Measurements from ENCODE around the gene GOLGA3.

The GOLGA3 gene

GRCh38 chr12:132771126-132771838 lies 57.4 kb downstream of the GOLGA3 start:
- TF ChIP-seq TCF12 (IDR thresholded peaks at IDR 0.05; ENCODE audit: low read depth) (no peak), YY1 (IDR thresholded peaks at IDR 0.05; ENCODE audit: low read depth) (no peak), NFIC (IDR thresholded peaks at IDR 0.05) (no peak), EP300 (IDR thresholded peaks at IDR 0.05; ENCODE audit: borderline replicate concordance) (no peak), CREB1 (IDR thresholded peaks at IDR 0.05; ENCODE audit: low read depth) (no peak), ZBTB7A (IDR thresholded peaks at IDR 0.05; ENCODE audit: low read depth) (no peak), TEAD4 (IDR thresholded peaks at IDR 0.05) (no peak), RAD21 (IDR thresholded peaks at IDR 0.05; ENCODE audit: low read depth) (no peak), FOXM1 (IDR thresholded peaks at IDR 0.05; ENCODE audit: borderline replicate concordance, low read depth) (no peak), CEBPB (IDR thresholded peaks at IDR 0.05) (no peak), REST (IDR thresholded peaks at IDR 0.05; ENCODE audit: low read depth) (no peak), EGR1 (IDR thresholded peaks at IDR 0.05) (no peak)
- TF ChIP-seq, protein P1, sequence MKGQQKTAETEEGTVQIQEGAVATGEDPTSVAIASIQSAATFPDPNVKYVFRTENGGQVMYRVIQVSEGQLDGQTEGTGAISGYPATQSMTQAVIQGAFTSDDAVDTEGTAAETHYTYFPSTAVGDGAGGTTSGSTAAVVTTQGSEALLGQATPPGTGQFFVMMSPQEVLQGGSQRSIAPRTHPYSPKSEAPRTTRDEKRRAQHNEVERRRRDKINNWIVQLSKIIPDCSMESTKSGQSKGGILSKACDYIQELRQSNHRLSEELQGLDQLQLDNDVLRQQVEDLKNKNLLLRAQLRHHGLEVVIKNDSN (IDR thresholded peaks at IDR 0.05), result no peak
- TF ChIP-seq, protein P2, sequence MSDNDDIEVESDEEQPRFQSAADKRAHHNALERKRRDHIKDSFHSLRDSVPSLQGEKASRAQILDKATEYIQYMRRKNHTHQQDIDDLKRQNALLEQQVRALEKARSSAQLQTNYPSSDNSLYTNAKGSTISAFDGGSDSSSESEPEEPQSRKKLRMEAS (IDR thresholded peaks at IDR 0.05), result no peak

GRCh38 chr12:132766380-132767085 lies 62.1 kb downstream of the GOLGA3 start:
- no peak for TF ChIP-seq RAD21 (IDR thresholded peaks at IDR 0.05; ENCODE audit: low read depth)
- TF ChIP-seq, protein P1 (IDR thresholded peaks at IDR 0.05), result no peak
- TF ChIP-seq, protein P2 (IDR thresholded peaks at IDR 0.05), result no peak
- no peak for TF ChIP-seq NFIC (IDR thresholded peaks at IDR 0.05)
- no peak for TF ChIP-seq REST (IDR thresholded peaks at IDR 0.05; ENCODE audit: low read depth)
- TF ChIP-seq FOXM1 (IDR thresholded peaks at IDR 0.05; ENCODE audit: borderline replicate concordance, low read depth), result no peak
- TF ChIP-seq YY1 (IDR thresholded peaks at IDR 0.05; ENCODE audit: low read depth), result no peak

- TF ChIP-seq, protein P1 (IDR thresholded peaks at IDR 0.05), result no peak
- no peak for TF ChIP-seq RAD21 (IDR thresholded peaks at IDR 0.05; ENCODE audit: low read depth)
- no peak for TF ChIP-seq CREB1 (IDR thresholded peaks at IDR 0.05; ENCODE audit: low read depth)
Measured at GRCh38 chr12:132765361-132765760, 63.3 kb downstream of the GOLGA3 start.

- TF ChIP-seq RAD21 (IDR thresholded peaks at IDR 0.05; ENCODE audit: low read depth) (no peak), ZBTB7A (IDR thresholded peaks at IDR 0.05; ENCODE audit: low read depth) (no peak), YY1 (IDR thresholded peaks at IDR 0.05; ENCODE audit: low read depth) (no peak), TEAD4 (IDR thresholded peaks at IDR 0.05) (no peak), CREB1 (IDR thresholded peaks at IDR 0.05; ENCODE audit: low read depth) (no peak), NFIC (IDR thresholded peaks at IDR 0.05) (no peak)
- TF ChIP-seq, protein P1 (IDR thresholded peaks at IDR 0.05), result no peak
Measured at GRCh38 chr12:132764231-132764630, 64.4 kb downstream of the GOLGA3 start.

DNA sequence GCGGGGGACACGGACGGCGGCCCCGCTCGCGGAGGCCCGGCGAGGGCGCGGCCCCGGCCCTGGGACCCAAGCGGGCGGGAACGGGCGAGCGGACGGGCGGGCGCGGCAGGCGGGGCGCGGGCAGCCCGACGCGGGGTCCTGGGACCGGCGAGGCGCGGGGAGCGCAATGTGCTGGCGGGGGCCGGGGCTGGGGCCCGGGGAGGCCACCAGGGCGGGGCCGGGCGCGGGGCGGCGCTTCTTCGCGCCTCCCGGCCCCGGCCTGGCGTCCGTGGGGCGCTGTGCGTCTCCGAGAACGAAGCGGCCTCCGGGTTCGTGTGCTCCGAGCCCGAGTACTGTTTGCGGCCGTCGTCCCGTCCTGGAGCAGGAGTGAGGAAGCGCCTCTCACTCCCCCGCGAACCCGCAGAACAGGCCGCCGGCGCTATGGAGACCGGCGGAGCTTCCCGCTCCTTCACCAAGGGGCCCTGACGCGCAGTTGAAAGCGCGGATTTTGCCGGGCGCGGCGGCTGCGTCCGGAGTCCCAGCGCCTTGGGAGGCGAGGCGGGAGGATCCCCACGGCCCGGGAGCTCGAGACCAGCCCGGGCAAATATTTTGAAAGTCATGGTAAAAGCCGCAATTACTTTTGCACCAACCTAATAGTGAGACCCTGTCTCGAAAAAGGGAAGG lies 66.6 kb downstream of the GOLGA3 start:
- TF ChIP-seq REST (IDR thresholded peaks at IDR 0.05; ENCODE audit: low read depth) (no peak), FOXM1 (IDR thresholded peaks at IDR 0.05; ENCODE audit: borderline replicate concordance, low read depth) (no peak), YY1 (IDR thresholded peaks at IDR 0.05; ENCODE audit: low read depth) (no peak)
- TF ChIP-seq, protein P2 (IDR thresholded peaks at IDR 0.05), result peak; percentile 72
- TF ChIP-seq, protein P1 (IDR thresholded peaks at IDR 0.05), result no peak
